Glutamatergic neuron (in vitro differentiated cells): ENCODE results near the gene CUEDC1. TPM values are rescaled to one million over a fixed set of nuclear protein-coding genes. Genes with fewer than 3 reads are reported as not detected.

ENCODE experiments used
- DNase-seq: peaks from one replicate; pipeline ENCODE4 v3.0.0; 2022
- H3K27ac Mint-ChIP-seq: one replicate; pipeline ENCODE4 v1.8.0; 2020; ENCODE audit warnings: mild to moderate bottlenecking, mixed read lengths, inconsistent platforms; ENCODE audit not compliant: unreplicated experiment
- H3K27me3 Mint-ChIP-seq: one replicate; pipeline ENCODE4 v1.8.0; 2020; ENCODE audit warnings: mild to moderate bottlenecking, moderate library complexity, mixed read lengths, inconsistent platforms; ENCODE audit not compliant: unreplicated experiment
- H3K36me3 Mint-ChIP-seq: one replicate; pipeline ENCODE4 v1.8.0; 2020; ENCODE audit warnings: mild to moderate bottlenecking, mixed read lengths, inconsistent platforms; ENCODE audit not compliant: unreplicated experiment
- H3K4me1 Mint-ChIP-seq: one replicate; pipeline ENCODE4 v1.8.0; 2020; ENCODE audit warnings: mild to moderate bottlenecking, low read depth, mixed read lengths, inconsistent platforms; ENCODE audit not compliant: unreplicated experiment
- H3K4me3 Mint-ChIP-seq: one replicate; pipeline ENCODE4 v1.8.0; 2020; ENCODE audit warnings: mild to moderate bottlenecking, mixed read lengths, inconsistent platforms; ENCODE audit not compliant: unreplicated experiment
- H3K9me3 Mint-ChIP-seq: one replicate; pipeline ENCODE4 v1.8.0; 2020; ENCODE audit warnings: mild to moderate bottlenecking, moderate library complexity, mixed read lengths, inconsistent platforms; ENCODE audit not compliant: unreplicated experiment
- CTCF ChIP-seq: fragments of 200-600 bp; sonication (generic); IDR thresholded peaks from one replicate; pipeline ENCODE4 v1.5.0; 2021; ENCODE audit not compliant: partially characterized antibody, unreplicated experiment
- total RNA-seq: library from RNA; stranded (reverse); fragmentation: NEBNext Ultra II Directional; extraction: Animal tissue kit (Norgen Biotek cat#: 25700); gene quantifications from one replicate; pipeline ENCODE4 v1.2.1, GENCODE V29; 2021; ENCODE audit not compliant: unreplicated experiment

Gene CUEDC1
- total RNA-seq, 1 donor from 2014 or later: 22.9 TPM

- TF ChIP-seq CTCF: no peak
- Mint-ChIP-seq H3K9me3 (no peaks in the 10 kb centered on the region), H3K36me3 (no peaks in the 10 kb centered on the region), H3K4me1 (peaks cover 32% of the 10 kb centered on the region), H3K27me3 (peaks cover 5% of the 10 kb centered on the region), H3K4me3 (no peak overlapping the region), H3K27ac (no peak overlapping the region)
- no peak for DNase-seq
Observed at GRCh38 chr17:57943645-57944044, 11.6 kb downstream of the CUEDC1 start.

- no peak overlapping the region for H3K4me3 Mint-ChIP-seq
Observed at GRCh38 chr17:57943140-57943539, 12.1 kb downstream of the CUEDC1 start.

GRCh38 chr17:57941384-57942370 is 13.5 kb downstream of the CUEDC1 start:
- no peaks in the 10 kb centered on the region for H3K36me3 Mint-ChIP-seq
- DNase-seq: no peak
- peak overlapping the region; percentile 52 for H3K4me3 Mint-ChIP-seq
- H3K4me1 Mint-ChIP-seq: peaks cover 29% of the 10 kb centered on the region
- peaks cover 2% of the 10 kb centered on the region for H3K27me3 Mint-ChIP-seq
- H3K9me3 Mint-ChIP-seq: no peaks in the 10 kb centered on the region
- no peak for TF ChIP-seq CTCF
- no peak overlapping the region for H3K27ac Mint-ChIP-seq

More at GRCh38 chr17:57943140-57943539, 12.1 kb downstream of the CUEDC1 start:
- Mint-ChIP-seq H3K9me3 (no peaks in the 10 kb centered on the region), H3K4me1 (peaks cover 32% of the 10 kb centered on the region), H3K27ac (no peak overlapping the region), H3K36me3 (no peaks in the 10 kb centered on the region), H3K27me3 (peaks cover 2% of the 10 kb centered on the region)
- no peak for DNase-seq
- no peak for TF ChIP-seq CTCF

- H3K36me3 Mint-ChIP-seq: no peaks in the 10 kb centered on the region
- H3K27me3 Mint-ChIP-seq: peaks cover 2% of the 10 kb centered on the region
- H3K9me3 Mint-ChIP-seq: no peaks in the 10 kb centered on the region
- peaks cover 29% of the 10 kb centered on the region for H3K4me1 Mint-ChIP-seq
- no peak for DNase-seq
- no peak for TF ChIP-seq CTCF
- peak overlapping the region; percentile 52 for H3K4me3 Mint-ChIP-seq
- no peak overlapping the region for H3K27ac Mint-ChIP-seq
Observed at GRCh38 chr17:57940653-57941329, 14.4 kb downstream of the CUEDC1 start.
